Activated naive CD4-positive, alpha-beta T cell treated with Interleukin-2 at 50 U/mL for 16 hours (primary cell): Measurements from ENCODE around the gene GTF3C2.

Source experiments
- DNase-seq: peaks from one replicate; pipeline ENCODE4 v3.0.0-alpha.2; 2020

GTF3C2 gene

GRCh38 chr2:27356382-27357181 is at the start of gene GTF3C2:
TSS of gene GTF3C2 (minus strand) at chr2:27356764. CDS start at chr2:27343554, 13,210 bp downstream.
- DNase-seq = peak; percentile 93

- DNase-seq = no peak
These were observed 44.0 kb upstream of the GTF3C2 start for GRCh38 chr2:27400348-27401135.

- DNase-seq = no peak
These were observed 42.4 kb upstream of the GTF3C2 start for GRCh38 chr2:27398962-27399361.

- no peak for DNase-seq
These were observed 36.7 kb upstream of the GTF3C2 start for GRCh38 chr2:27393225-27393624.

GRCh38 chr2:27390822-27391679 is 34.5 kb upstream of the GTF3C2 start:
- no peak for DNase-seq

- no peak for DNase-seq
These were observed 25.1 kb upstream of the GTF3C2 start for GRCh38 chr2:27381577-27382181.

GRCh38 chr2:27380626-27381545 is 24.3 kb upstream of the GTF3C2 start, which contains the start of gene ZNF513:
TSS of gene ZNF513 (minus strand) at chr2:27380734. CDS start at chr2:27380526, 208 bp downstream.
- DNase-seq = peak; percentile 88

- DNase-seq = peak; percentile 13
These were observed 23.5 kb upstream of the GTF3C2 start for GRCh38 chr2:27379836-27380625.

GRCh38 chr2:27379383-27379835 is 22.8 kb upstream of the GTF3C2 start:
- DNase-seq = no peak

GRCh38 chr2:27378809-27379290 is 22.3 kb upstream of the GTF3C2 start:
- DNase-seq = no peak

- no peak for DNase-seq
These were observed 21.7 kb upstream of the GTF3C2 start for GRCh38 chr2:27378096-27378808.

- DNase-seq = no peak
These were observed 21.1 kb upstream of the GTF3C2 start for GRCh38 chr2:27377618-27378095.

GRCh38 chr2:27376866-27377617 is 20.5 kb upstream of the GTF3C2 start:
- DNase-seq = no peak

GRCh38 chr2:27376151-27376865 is 19.7 kb upstream of the GTF3C2 start:
- no peak for DNase-seq

- DNase-seq = no peak
These were observed 19.0 kb upstream of the GTF3C2 start for GRCh38 chr2:27375513-27376099.

- no peak for DNase-seq
These were observed 17.0 kb upstream of the GTF3C2 start for GRCh38 chr2:27373567-27373966.

GRCh38 chr2:27372937-27373336 is 16.4 kb upstream of the GTF3C2 start:
- no peak for DNase-seq
